D341Med (cell line): ENCODE measurements around the gene HNF1A.
"Not testable (repeated sequence)": the region's sequence is repeated elsewhere in the genome, so short reads cannot be mapped to it uniquely, and the experiment has no call there.

Experiments
- DNase-seq: peaks from one replicate; pipeline ENCODE4 v3.0.0; 2012; ENCODE audit warnings: low spot score

HNF1A gene

DNA sequence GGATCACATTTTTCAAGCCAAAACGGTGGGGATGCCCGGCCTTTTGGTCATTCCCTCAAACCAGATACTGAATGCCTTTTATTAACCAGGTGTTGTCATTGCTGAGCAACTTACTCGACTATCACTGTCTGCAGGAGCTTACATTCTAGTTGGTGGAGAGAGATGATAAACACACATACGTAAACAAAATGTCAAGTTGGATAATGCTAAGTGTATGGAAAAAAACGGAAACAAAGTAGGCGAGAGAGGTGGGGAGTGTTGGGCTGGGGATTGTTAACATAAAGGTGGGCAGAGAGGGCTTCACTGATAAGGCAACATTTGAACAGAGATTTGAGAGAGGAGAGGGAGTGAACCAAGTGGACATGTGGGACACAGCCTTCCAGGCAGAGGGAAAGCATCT lies 33.5 kb downstream of the HNF1A start:
- DNase-seq = no peak

DNA sequence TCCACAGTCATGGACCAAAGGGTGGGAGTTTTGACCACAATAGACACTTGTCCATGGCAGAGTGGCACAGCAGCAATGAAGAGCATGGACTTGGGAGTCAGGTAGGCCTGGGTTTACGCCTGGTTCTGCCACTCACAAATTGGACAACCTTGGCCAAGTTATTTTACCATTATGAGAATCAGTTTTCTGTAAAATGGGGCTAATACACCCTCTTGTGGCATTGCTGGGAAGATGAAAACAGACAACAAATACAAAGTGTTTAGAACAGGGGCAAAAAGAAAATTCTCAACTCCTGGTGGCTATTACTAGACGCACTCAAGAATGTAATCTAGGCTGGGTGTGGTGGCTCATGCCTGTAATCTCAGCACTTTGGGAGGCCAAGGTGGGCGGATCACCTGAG lies 35.4 kb downstream of the HNF1A start:
- no peak for DNase-seq

DNA sequence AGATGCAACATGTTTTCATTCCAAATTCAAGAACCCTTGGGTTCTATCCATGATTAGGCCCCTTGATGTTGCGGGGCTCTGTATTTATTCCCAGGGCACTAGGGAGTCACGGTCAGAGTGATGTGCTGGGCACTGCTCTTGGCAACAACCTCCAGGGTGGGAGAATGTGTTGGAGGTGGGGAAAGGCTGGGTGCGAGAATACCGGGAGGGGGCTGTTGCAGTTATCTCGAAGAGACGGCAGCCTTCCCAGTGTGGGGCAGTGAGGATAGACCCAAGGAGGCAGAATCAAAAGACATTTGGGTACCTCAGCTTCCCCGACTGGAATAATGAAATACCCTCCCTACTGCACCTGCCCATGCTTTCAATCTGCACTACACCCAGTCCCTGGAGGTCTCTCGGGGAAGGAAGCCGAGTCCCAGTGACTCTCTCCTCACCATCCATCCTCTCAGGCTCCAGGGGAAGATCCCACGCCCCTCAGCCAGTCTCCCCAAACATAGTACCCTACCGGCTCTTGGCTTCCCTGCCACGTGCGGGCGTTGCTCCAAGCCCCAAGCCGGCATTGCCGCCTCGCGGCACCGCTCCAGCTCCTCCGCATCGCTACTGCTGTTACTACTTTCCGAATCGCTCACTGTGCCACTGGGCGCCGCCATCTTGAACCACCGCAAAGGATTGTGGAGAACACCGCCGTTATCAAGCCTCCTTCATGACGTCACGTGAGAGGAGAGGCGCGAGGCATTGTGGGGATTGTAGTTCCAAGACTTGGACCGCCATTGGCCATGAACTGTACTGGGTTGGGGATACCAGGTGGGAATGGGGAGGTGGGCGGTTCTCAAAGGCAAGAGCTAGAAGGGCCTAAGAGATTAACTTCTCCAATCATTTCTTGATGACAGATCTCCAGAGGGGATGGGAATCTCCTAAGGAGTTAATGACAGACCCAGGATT lies 37.8 kb downstream of the HNF1A start, which contains the start of gene C12orf43:
TSS of gene C12orf43 (minus strand) at position 663 of the 942 bp plus-strand sequence. CDS start at position 650, 13 bp downstream.
- peak; percentile 94 for DNase-seq

GRCh38 chr12:121017966-121018491 lies 39.7 kb downstream of the HNF1A start:
- DNase-seq = no peak

- DNase-seq = no peak
These were observed 40.7 kb downstream of the HNF1A start for GRCh38 chr12:121018860-121019617.

- DNase-seq = no peak
These were observed 43.4 kb downstream of the HNF1A start for GRCh38 chr12:121021754-121022153.

- DNase-seq = no peak
These were observed 44.4 kb downstream of the HNF1A start for GRCh38 chr12:121022713-121023112.

DNA sequence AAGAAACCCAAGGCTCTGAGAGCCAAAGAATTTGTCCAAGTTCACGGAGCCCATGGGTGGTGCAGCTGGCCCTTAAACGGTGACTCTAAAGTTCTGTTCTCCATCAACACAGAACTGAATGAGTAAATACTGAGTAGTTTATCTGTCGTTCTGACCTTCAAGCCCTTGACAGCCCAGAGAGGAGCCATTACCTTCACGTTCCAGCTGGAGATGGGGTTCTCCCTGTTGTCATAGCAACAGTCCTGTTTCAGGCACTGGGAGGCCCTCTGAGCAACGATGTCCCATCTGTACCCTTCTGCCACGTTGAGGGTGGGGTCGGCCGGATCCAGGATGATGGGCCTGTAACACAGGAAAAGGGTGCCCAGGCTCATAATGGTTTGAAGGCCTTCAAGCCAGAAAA lies 45.5 kb downstream of the HNF1A start:
- no peak for DNase-seq

GRCh38 chr12:121025442-121026226 lies 47.3 kb downstream of the HNF1A start:
- DNase-seq = no peak

DNA sequence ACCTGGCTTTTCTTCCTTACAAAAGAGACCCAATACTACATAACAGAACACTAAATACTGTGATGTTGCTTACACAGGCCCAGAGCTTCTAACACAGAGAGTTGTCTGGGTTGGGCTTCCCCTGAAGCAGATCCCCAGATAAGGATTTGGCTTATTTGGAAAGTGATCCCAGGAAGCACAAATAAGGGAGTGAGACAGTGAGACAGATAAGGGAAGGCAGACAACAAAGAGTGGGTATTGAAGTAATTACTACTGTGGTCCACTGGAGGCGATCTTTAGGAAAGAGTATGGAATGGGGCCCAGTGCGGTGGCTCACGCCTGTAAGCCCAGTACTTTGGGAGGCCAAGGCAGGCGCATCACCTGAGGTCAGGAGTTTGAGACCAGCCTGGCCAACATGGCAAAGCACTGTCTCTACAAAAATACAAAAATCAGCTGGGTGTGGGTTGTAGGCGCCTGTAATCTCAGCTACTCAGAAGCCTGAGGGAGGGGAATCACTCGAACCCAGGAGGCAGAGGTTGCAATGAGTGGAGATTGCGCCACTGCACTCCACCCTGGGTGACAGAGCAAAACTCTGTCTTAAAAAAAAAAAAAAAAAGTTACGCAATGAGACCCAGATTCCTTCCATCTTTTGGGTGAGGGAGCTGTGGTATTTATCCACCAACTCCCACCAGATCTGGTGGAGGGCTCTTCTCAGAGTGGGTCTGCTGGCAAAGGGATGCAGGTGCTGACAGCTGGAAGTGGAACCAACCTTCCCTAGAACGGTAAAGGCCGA lies 48.1 kb downstream of the HNF1A start:
- DNase-seq = no peak

GRCh38 chr12:121030576-121031212 lies 52.4 kb downstream of the HNF1A start:
- DNase-seq = no peak

DNA sequence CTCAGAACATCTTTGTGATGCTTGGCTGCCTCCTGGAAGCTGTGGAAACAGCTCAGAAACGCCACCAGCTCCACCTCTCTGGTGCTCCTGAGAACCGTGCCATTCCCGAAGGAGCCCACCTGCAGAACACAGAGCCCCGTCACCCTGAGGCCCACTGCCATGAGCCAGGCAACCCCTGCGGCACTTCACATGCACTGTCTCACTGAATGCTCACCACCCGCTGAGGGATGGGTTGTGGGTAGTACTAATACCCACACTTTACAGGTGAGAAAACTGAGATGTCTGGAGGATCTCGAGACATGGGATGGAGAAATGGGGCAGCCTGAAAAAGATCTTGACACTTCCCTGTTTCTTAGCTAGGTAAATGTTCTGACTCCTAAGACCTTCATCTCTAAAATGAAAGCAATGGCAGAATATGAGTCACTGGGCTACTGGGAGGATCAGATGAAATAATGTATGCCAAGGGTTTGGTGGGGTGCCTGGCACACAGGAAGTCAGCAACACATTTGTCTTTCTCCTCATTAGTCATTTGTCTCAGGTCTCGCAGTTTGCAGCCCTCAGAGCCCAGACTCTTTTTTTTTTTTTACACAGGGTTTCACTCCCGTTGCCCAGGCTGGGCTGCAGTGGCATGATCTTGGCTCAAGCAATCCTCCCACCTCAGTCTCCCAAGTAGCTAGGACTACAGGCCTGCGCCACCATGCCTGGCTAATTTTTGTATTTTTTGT lies 55.4 kb downstream of the HNF1A start:
- DNase-seq = no peak

DNA sequence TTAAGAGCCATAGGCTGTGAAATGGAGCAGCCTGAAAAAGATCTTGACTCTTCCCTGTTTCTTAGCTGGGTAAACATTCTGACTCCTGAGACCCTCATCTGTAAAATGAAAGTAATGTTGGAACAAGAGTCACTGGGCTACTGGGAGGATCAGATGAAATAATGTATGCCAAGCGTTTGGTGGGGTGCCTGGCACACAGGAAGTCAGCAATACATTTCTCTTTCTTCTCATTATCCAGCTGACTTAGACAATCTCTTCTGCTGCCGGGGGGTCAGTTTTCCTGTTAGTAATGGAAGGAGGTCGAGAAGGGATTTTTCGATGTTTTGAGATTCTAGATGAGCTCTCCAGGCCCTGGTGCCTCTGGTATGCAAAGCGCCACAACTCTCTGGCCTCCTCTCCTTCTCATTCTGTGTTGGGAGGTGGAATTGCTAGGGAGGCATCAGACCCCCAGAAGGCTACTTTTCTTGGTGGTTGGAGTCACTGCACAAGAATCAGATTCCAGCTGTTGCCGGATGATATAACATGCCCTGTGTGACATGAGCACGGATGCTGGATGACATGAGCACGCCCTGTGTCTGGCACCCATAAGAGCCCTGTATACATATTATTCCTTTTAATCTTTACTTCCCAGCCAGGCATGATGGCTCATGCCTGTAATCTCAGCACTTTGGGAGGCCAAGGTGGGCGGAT lies 56.4 kb downstream of the HNF1A start:
- DNase-seq = no peak

- no peak for DNase-seq
These were observed 58.5 kb downstream of the HNF1A start for GRCh38 chr12:121036810-121037326.

DNA sequence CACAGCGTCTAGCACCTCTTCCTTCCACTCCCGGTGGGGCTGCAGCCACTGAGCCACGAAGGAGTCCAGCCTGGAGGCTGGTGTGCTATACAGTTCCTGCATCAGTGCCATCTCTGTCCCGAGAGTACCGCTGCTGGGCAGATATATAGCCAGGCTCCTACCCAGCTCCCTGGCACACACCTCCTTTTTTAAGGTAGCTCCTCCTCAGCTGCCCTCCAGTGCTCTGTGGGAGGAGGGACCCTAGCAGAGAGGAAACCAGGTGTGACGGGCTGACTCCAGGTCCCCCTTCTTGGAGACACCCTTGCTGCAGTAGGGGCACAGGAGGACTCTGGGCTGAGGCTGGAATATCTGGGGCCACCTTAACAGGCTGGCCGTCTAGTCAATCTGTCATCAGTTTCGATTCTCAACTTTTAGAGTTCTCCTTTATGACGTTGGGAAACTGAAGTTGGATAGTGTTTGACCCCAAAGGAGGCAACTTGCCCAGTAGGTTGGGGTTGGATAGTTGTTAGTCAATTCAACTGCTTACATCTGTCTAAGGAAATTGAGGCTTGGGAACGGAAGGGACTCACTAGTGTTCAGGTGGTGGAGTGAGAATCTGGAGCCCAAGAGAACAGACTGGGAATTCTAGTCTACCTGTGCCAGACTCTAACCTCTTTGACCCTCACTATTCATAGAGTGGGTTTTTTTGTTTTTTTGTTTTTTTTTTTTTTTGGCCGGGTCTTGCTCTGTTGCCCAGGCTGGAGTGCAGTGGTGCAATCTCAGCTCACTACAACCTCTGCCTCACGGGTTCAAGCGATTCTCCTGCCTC lies 60.7 kb downstream of the HNF1A start, which contains the start of gene OASL:
TSS of gene OASL (minus strand) at position 386 of the 808 bp plus-strand sequence. CDS start at position 111, 275 bp downstream.
- no peak for DNase-seq

- no peak for DNase-seq
These were observed 64.7 kb downstream of the HNF1A start for GRCh38 chr12:121043067-121043466.

- not testable (repeated sequence) for DNase-seq
These were observed 69.1 kb downstream of the HNF1A start for GRCh38 chr12:121047400-121047799.

DNA sequence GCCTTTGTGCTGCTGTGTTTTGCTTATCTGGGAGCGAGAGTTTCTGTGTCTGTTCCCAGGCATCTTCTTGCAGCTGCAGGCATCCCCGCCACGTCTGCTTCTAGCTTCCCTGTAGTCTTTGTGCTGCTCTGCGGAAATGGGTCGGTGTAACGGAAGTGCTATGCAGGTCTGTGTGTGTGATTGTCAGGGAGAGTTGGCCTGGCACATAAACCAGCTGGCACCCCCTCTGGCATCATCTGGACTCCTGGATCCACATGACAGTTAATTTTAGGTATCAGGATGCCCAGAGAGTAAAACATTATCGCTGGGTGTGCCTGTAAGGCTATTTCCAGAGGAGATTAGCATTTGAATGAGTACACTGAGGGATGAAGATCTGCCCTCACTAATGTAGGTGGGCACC lies 70.1 kb downstream of the HNF1A start:
- DNase-seq = no peak
